Stimulated activated CD8-positive, alpha-beta memory T cell treated with anti-CD3 and anti-CD28 coated beads, Interleukin-4, amount 100 ng/mL, for 1 hour (primary cell): ENCODE measurements around the gene C6orf58.

Source experiments
- DNase-seq, 2 donors: peaks; one replicate each; pipeline ENCODE4 v3.0.0-alpha.2; 2020; ENCODE audit warnings: low read depth in 2 of 2, low spot score in 1 of 2

Gene C6orf58

GRCh38 chr6:127576874-127577273, at the start of gene C6orf58:
Gene C6orf58 (plus strand): TSS chr6:127577174. CDS start chr6:127577186, 12 bp downstream.
- DNase-seq, result no peak

GRCh38 chr6:127533011-127533410, 44.0 kb upstream of the C6orf58 start:
- DNase-seq, result no peak

GRCh38 chr6:127533736-127534135, 43.2 kb upstream of the C6orf58 start:
- DNase-seq, result no peak

- no peak for DNase-seq
These were observed 38.2 kb upstream of the C6orf58 start for GRCh38 chr6:127538750-127539264.

- DNase-seq, result no peak
These were observed 37.7 kb upstream of the C6orf58 start for GRCh38 chr6:127539272-127539671.

GRCh38 chr6:127547215-127547614, 29.8 kb upstream of the C6orf58 start:
- DNase-seq, result no peak

GRCh38 chr6:127547904-127548649, 28.9 kb upstream of the C6orf58 start:
- no peak for DNase-seq

GRCh38 chr6:127550403-127550802, 26.6 kb upstream of the C6orf58 start:
- no peak for DNase-seq

GRCh38 chr6:127554435-127555006, 22.5 kb upstream of the C6orf58 start:
- no peak for DNase-seq

- DNase-seq, result no peak
These were observed 15.3 kb upstream of the C6orf58 start for GRCh38 chr6:127561660-127562059.

GRCh38 chr6:127564761-127565160, 12.2 kb upstream of the C6orf58 start:
- DNase-seq, result no peak

- DNase-seq, result no peak
These were observed 10.9 kb upstream of the C6orf58 start for GRCh38 chr6:127566119-127566518.

GRCh38 chr6:127566651-127567050, 10.3 kb upstream of the C6orf58 start:
- DNase-seq, result no peak

- no peak for DNase-seq
These were observed 9.5 kb upstream of the C6orf58 start for GRCh38 chr6:127567476-127567875.

GRCh38 chr6:127570739-127571389, 6.1 kb upstream of the C6orf58 start:
- DNase-seq, result no peak

GRCh38 chr6:127578900-127579299, 1.9 kb downstream of the C6orf58 start:
- DNase-seq, result no peak

- DNase-seq, result no peak
These were observed 4.6 kb downstream of the C6orf58 start for GRCh38 chr6:127581576-127581975.

- DNase-seq, result no peak
These were observed 5.9 kb downstream of the C6orf58 start for GRCh38 chr6:127582777-127583462.

- no peak for DNase-seq
These were observed 8.1 kb downstream of the C6orf58 start for GRCh38 chr6:127585123-127585522.

GRCh38 chr6:127586372-127586771, 9.4 kb downstream of the C6orf58 start:
- no peak for DNase-seq

GRCh38 chr6:127587875-127588274, 10.9 kb downstream of the C6orf58 start:
- no peak for DNase-seq

GRCh38 chr6:127589135-127589534, 12.2 kb downstream of the C6orf58 start:
- DNase-seq, result no peak
